ENCODE data around the gene CHMP2A. TPM values are rescaled to one million over a fixed set of nuclear protein-coding genes. Genes with fewer than 3 reads are reported as not detected.
"Not testable (repeated sequence)": the region's sequence is repeated elsewhere in the genome, so short reads cannot be mapped to it uniquely, and the experiment has no call there.

The CHMP2A gene
- total and polyA plus RNA-seq, 2 of the 4 experiments (the other 2 are of a cell fraction), result 105 to 183 TPM

GRCh38 chr19:58578012-58578925 is 23.4 kb upstream of the CHMP2A start (continued):
- TF ChIP-seq NFE2L2 (IDR thresholded peaks at IDR 0.05; ENCODE audit: low read depth, low read length) (no peak), POLR2A (IDR thresholded peaks at IDR 0.05; ENCODE audit: low read depth, low read length) (no peak)

GRCh38 chr19:58577581-58577980 is 22.7 kb upstream of the CHMP2A start:
- H3K9me3 ChIP-seq (ENCODE audit: control insufficient read depth, insufficient read depth, low read length); H3K56ac ChIP-seq (ENCODE audit: extremely low read depth, insufficient read depth, low read length); H2BK20ac ChIP-seq (ENCODE audit: low read depth, low read length); BruUV-seq (replicated peaks); H2BK120ac ChIP-seq (ENCODE audit: low read depth, low read length); dilution Hi-C loops (cut with HindIII; ENCODE audit: low sequenced_read_pairs, unreplicated experiment); H3K4me3 ChIP-seq (ENCODE audit: insufficient read depth, low read depth, low read length); intact Hi-C loops (cut with micrococcal nuclease); H3K4me1 ChIP-seq (ENCODE audit: control insufficient read depth, insufficient read depth, low read length); H3K4ac ChIP-seq (ENCODE audit: low read depth, low read length); H3K27ac ChIP-seq (ENCODE audit: insufficient read depth, low read length); DNase-seq; H2BK5ac ChIP-seq (ENCODE audit: low read depth, low read length, poor library complexity, severe bottlenecking); CTCF ChIA-PET; H3K27me3 ChIP-seq (ENCODE audit: control insufficient read depth, insufficient read depth, low read length); H4K5ac ChIP-seq (ENCODE audit: low read depth, low read length); in situ Hi-C loops (cut with MboI; ENCODE audit: low sequenced_read_pairs); H3K36me3 ChIP-seq (ENCODE audit: control insufficient read depth, insufficient read depth, low read length); H3K14ac ChIP-seq (replicated peaks; ENCODE audit: low read depth, low read length); H2AK9ac ChIP-seq (replicated peaks; ENCODE audit: low read depth, low read length, poor library complexity); H4K8ac ChIP-seq (ENCODE audit: low read depth in 2 of 2, low read length in 2 of 2); H2AK5ac ChIP-seq (ENCODE audit: low read depth, low read length); H3K4me2 ChIP-seq (ENCODE audit: low read depth, low read length); H4K91ac ChIP-seq (ENCODE audit: insufficient read depth, low read depth, low read length); POLR2A ChIA-PET (ENCODE audit: unreplicated experiment); H2BK15ac ChIP-seq (ENCODE audit: low read depth, low read length); H3K18ac ChIP-seq (ENCODE audit: low read depth, low read length); ATAC-seq (ENCODE audit: low read depth); H2AFZ ChIP-seq (replicated peaks; ENCODE audit: low read length, poor library complexity); H3K9ac ChIP-seq (ENCODE audit: low read depth, low read length); H3K23ac ChIP-seq (ENCODE audit: low read depth, low read length): not testable (repeated sequence)
- H3K79me1 ChIP-seq (ENCODE audit: low read depth in 1 of 2, low read length in 2 of 2), result peaks cover 0 to 67% of the 10 kb centered on the region in 2 experiments; a peak in 3 of 4 replicates
- peaks cover 11% of the 10 kb centered on the region for H4K20me1 ChIP-seq (ENCODE audit: insufficient read depth, low read length)
- WGBS, 2 experiments (ENCODE audit: extremely low coverage in 2 of 2, insufficient read length in 1 of 2), result no CpG with 5 or more reads among the region's 2 CpGs
- H3K9me1 ChIP-seq (ENCODE audit: insufficient read depth, low read length), result peaks cover 13% of the 10 kb centered on the region
